Fibroblast of skin of left biceps (primary cell): Measurements from ENCODE around the gene RIC8B.
A peak's percentile ranks its signal among the peaks of the same experiment; 100 is the strongest.
"Not testable (repeated sequence)": the region's sequence is repeated elsewhere in the genome, so short reads cannot be mapped to it uniquely, and the experiment has no call there.

Experiments
- DNase-seq, 2 experiments: peaks; one replicate each; pipeline ENCODE4 v3.0.0-alpha.2; 2013; ENCODE audit warnings: low read depth in 2 of 2

RIC8B gene

DNA sequence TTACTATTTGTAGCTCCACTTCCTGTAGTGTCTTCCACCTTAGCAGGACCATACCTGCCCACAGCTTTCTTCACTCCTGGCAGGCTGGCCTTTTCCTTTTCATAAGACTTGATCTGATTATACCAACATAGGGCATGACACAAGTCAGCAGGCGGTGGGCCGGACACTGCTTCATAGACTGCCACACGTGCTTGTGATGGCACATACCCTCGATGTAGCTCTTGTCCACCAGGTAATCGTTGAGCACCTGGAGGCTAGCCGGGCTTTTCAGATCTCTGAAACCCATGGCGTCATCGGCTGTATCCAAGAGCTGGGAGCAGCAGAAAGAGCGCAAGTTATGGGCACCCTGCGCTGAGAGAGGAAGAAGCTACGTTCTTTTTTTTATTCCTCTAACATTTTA, 127.6 kb downstream of the RIC8B start:
- DNase-seq = no peak

DNA sequence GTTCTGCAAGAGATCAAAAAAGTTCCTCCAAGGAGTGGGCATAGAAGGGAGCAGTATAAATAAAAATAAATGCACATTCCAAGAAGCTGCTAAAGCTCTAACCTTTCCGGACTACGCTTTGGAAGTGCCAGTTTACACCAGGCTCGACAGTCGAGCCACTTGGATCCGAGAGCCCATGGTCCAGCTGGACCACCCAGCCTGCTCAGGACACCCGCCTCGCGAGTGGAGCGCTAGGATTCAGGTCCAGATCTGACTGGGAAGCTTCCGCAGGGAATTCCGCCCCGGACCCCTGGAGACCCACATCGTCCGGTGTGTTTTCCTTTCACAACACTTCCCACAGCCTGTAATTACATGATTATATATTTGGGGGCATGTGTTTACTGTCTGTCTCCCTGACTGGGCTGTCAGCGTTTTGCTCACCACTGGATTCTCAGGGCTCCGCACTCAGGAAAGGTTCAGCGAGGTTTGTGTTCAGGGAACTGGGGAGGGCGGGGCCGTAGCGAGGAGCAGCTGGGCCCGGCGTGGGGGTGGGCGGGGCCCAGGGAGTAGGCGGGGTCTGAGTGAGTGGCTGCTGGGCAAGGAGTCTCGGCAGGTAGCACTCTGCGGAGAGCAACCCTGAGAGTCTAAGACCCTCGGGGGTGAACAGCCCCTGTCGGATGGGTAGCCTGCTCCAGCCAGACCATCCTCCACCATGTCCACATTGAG, 128.9 kb downstream of the RIC8B start:
- DNase-seq = no peak

DNA sequence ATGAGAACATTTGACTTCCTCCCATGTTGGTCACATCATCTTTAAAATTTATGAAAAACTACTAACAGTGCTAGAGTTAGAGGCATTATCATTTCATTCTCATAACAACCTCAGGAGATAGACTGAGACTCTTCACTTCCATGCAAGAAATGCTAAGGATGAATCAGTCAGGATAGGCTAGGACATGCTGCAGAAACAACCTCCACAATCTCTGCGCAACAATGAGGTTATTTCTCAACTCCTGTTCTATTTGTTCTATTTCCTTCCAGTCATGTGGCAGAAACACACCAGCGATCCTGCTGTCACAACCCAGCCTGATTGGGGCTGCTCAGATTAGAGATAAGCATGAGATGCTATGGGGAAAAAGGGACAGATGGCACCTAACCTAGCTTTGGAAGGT, 132.2 kb downstream of the RIC8B start:
- no peak for DNase-seq

DNA sequence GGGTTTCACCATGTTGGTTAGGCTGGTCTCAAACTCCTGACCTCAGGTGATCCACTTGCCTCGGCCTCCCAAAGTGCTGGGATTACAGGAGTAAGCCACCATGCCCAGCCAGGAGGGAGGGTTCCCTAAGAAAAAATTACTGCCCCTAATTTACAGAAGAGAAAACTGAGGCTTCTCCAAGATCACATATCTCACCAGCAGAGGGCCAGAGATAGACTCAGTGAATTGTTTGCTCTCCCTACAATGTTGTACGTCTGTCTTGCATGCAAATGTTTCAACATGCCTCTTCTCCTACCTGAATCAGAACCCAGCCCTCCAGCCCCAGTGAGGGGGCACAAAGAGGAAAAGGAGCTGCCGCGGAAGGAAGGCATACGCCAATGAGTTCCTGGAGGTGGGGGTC, 132.9 kb downstream of the RIC8B start:
- DNase-seq = no peak

DNA sequence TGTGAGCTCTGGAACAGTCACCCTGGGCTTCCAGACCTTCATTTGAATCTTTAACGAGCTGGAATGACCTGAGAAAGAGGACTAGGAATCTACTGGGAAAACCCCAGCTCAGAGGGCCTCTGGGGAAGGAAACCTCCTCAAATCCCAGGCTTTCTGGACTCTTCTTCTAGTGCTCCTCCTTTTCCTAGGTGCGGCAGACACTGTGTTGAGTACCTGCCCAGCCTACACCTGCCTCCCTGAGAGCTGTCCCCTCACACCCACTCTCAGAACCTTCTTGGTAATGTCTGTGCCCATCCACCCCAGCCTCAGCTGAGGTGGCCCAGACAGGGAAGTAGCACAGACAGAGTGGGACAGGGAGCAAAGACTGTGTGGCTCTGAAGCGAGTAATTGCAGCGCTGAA, 133.4 kb downstream of the RIC8B start:
- DNase-seq = no peak

DNA sequence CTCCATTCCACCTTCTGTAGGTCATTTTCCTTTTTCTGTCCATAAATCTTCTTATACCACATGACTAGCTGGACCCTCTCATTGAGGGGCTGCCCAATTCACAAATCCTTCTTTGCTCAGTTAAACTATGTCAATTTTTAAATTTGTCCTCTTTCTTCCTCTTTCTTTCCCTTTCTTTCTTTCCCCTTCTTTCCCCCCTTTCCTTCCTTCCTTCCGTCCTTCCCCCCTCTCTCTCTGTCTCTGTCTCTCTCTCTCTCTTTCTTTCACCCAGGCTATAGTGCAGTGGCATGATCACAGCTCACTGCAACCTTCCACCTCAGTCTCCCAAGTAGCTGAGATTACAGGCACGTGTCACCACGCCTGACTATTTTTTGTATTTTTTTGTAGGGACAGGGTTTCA, 134.1 kb downstream of the RIC8B start:
- no peak for DNase-seq

DNA sequence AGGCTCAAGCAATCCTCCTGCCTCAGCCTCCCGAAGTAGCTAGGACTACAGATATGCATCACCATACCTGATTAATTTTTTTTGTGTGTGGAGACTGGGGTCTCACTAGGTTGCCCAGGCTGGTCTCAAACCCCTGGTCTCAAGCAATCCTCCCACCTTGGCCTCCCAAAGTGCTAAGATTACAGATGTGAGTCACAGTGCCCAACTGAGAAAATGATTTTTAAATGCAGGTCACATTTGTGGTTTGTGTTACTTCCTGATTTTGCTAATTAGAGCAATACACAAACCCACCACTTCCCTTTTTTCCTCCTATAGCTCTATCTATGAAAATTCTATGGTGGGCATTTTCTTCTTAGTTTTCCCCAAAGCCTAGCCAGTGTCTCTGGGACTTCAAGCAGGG, 135.7 kb downstream of the RIC8B start:
- no peak for DNase-seq

DNA sequence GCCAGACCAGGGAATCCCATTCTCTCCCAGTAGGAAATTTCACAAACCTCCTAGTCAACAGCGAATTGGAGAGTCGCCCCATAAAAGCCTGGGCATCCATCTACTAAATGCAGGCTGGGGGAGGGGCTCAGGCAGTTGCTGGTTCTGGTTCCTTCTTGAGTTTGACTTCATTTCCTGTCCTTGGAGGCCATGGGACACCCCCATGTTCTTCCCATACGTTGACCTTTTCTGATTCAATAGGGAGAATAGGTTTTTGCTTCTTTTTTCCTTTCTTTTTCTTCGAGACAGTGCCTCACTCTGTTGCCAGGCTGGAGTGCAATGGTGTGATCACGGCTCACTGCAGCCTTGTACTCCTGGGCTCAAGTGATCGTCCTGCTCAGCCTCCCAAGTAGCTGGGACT, 137.1 kb downstream of the RIC8B start:
- DNase-seq = no peak

DNA sequence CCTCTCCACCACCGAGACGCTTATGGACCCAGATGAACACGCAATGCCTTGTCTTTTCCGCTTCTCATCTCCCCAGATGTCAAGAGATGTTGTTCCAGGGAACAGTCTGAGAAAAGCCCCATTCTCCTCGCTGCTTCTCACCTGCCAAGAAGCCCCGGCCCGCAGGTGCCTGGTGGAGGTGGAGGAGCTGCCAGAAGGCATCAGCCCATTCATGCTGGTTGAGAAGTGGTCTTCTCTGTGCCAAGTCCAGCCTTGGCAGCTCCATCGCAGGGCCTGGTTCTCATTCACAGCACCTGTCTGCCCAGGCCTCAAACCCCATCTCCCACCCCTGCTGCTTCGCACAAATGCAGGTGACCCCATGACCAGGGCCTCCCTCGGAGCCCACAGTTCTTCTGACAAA, 139.0 kb downstream of the RIC8B start:
- DNase-seq = no peak

DNA sequence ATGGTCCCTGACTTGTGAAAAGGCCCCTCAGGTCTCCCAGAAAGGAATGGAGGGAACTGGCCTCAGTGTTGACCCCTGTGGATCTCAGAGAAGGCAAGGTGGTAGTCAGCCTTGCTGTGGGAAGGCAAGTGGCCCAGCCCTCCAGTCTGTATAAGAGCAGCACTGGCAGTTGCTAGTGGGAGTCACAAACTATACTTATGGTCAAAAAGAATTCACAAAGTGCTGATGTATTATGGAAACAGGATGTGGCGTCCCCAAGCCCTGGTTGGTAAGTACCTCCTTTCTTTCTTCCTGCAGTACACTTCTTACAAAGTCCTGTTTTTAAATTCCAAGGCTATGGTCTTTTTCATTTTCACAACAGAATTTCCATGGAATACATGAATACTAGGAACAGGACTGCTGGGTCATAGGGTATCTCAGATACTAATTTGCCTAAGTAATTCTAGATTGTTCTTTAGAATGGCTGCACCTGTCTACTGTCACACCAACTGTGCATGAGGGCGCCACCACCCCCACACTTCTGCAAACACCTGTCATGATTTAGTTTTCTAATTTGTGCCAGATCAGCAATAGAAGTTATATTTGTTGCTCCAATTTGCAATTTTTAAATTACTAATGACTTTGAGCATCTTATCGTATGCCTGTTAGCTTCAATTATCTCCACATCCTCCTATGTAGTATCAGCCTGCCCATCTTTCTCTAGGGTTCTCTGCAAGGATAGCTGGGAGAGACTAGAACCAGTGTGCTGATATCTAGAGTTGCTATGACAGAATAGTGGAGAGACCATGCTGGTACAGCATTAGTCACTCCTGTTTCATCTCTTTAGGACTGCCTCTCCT, 140.5 kb downstream of the RIC8B start:
- no peak for DNase-seq

DNA sequence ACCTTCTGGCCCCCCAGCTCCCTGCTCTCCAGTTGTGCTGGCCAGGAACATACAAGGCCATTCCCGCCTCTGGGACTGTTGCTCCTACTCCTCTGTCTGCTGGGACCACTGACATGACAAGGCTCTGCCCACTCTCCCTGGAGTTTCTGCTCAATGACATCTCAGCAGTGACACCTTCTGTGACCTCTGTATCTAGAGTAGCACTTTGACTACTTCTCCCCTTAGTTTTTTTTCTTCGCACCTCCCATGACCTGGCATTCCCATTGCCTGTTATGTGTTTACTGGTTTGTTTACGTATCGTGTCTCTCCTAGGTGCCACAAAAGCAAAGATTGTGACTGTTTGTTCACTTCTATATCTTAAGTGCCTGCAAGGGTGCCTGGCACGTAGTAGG, 141.1 kb downstream of the RIC8B start:
- DNase-seq = no peak

DNA sequence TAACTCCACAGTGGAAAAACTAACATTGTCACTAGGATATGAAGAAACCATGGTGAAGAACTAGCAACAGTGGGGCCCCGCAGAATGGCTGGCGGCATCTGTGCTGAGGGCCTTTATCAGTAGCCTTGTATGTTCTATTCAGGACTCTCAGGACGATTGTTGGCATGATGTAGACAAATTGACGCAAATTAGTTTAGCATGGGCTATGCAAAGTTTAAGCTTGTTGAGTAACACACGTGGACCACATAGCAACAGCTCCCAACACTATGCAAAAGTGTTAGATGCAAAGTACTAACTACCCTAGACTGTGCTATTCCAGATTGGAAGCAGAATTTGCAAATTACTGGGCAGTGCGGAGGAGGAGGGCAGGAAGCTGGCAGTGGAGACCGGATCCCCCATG, 143.0 kb downstream of the RIC8B start:
- DNase-seq = no peak

DNA sequence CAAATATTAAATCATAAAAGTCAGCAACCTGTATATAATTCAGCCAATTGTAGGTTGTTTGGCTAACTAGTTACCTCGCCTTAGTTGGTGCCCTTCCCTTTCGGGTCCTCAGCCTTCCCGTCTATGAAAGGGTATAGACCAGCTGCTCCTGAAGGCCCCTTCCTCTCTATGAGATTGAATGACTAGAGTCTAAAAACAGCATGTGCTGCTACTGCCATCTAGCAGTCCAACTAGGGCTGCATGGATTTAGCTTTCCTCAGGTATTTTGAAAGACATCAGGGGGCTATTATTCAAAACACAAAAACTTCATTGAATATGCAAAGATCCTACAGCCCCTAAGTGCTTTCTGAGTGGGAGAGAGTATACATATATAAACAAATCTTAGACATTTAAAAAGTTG, 144.3 kb downstream of the RIC8B start:
- DNase-seq = no peak

DNA sequence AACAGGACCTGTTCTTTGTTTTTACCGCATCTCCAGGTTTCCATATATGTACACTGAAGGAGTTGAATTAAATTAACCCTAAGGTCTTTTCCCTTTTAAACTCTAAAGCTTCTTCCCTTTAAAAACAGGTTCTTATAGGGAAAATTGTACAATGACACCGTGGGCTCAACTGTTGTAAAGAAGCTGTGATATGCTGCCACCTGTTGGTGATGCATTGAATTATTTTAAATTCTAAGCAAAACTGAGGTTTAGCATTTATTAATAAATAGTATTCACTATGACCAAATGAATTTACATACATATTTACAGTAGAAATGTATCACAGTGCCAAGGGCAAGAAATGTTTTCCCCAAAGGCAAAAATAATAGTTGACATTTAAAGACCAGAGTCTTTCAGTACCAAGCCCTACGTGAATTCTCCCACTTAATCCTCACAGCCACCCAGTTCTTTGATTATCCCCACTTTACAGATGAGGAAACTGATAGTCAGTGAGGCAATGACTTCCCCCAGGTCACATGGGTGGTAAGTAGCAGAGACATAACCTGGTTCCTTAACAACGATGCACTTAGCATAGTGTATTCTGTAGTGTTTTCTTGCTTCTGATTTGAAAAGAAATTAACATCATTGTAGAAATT, 145.5 kb downstream of the RIC8B start:
- DNase-seq = peak; percentile 9 to 13

DNA sequence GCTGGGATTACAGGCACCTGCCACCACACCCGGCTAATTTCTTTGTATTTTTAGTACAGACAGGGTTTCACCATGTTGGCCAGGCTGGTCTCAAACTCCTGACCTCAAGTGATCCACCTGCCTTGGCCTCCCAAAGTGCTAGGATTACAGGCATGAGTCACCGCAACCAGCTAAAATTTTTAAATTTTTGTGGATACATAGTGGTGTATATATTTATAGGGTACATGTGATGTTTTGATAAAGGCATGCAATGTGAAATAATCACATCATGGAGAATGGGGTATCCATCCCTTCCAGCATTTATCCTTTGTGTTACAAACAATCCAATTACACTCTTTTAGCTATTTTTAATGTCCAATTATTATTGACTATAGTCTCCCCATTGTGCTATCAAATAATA, 147.5 kb downstream of the RIC8B start:
- not testable (repeated sequence) for DNase-seq

DNA sequence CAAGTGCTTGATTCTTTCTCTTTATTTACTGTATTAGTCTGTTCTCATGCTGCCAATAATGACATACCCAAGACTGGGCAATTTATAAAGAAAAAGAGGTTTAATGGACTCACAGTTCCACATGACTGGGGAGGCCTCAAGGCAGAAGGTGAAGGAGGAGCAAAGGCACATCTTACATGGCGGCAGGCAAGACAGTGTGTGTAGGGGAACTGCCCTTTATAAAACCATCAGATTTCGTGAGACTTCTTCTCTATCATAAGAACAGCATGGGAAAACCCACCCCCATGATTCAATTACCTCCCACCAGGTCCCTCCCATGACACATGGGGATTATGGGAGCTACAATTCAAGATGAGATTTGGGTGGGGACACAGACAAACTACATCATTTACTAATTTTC, 149.1 kb downstream of the RIC8B start:
- DNase-seq = not testable (repeated sequence)

DNA sequence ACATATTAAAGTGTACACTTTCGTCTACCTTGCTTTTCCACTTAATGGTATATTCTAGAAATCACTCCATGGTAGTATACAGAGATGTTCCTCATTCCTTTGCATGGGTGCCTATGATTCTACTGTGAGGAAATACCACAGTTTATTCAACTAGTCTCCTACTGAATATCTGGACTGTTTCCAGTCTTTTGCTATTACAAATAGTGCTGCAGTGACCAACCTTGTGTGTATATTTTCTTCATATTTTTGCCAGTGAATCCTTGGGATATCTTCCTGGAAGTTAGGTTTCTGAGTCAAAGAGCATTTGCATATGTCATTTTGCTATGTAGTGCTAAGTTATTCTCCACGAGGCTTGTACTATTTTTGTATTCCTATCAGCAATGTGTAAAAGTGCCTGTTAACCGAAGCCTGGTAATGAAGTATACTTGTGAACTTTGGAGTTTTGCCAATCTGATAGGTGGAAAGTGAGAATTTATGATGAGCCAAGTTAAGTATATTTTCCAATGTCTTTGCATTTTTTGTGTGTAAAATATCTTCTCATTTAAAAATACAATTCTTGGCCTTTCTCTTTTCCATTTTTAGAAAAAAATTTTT, 149.9 kb downstream of the RIC8B start:
- DNase-seq = no peak

DNA sequence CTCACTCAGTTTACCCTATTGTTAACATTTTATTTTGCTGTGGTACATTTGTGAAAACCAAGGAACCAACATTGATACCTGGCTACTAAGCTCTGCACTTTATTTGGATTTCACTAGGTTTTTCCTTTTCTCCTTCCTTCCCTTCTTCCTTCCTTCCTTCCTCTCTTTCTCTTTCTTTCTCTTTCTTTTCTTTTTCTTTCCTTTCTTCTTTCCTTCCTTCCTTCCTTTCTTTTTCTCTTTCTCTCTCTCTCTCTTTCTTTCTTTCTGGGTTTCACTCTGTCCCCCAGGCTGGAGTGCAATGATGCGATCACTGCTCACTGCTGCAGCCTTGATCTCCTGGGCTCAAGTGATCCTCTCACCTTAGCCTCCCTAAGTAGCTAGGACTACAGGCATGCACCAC, 152.2 kb downstream of the RIC8B start:
- no peak for DNase-seq

DNA sequence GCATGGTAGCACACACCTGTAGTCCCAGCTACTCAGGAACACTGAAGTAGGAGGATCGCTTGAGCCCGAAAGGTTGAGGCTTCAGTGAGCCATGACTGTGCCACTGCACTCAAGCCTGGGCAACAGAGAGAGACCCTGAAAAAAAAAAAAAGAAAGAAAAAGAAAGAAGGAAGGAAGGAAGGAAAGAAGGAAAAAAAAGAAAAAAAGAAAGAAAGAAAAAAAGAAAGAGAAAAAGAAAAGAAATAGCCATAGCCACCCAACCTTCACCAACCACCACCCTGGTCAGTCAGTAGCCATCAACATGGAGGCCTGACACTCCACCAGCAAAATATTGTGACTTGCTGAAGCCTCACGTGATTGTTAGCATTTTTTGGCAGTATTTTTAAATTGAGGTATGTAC, 159.8 kb downstream of the RIC8B start:
- no peak for DNase-seq
